Vagina (tissue), 2 donors: ENCODE results near the gene MRPL33. TPM values are rescaled to one million over a fixed set of nuclear protein-coding genes. Genes with fewer than 3 reads are reported as not detected.

Experiments
- DNase-seq, 2 donors: peaks; one replicate each; pipeline ENCODE4 v3.0.0-alpha.2; 2017; ENCODE audit errors: extremely low spot score in 2 of 2
- H3K27ac ChIP-seq: fragments of 200-600 bp; sonication (generic); one replicate; pipeline ENCODE4 v1.5.1; 2019
- H3K27me3 ChIP-seq: fragments of 200-600 bp; sonication (generic); one replicate; pipeline ENCODE4 v1.5.1; 2019
- H3K36me3 ChIP-seq, 2 donors: fragments of 200-600 bp; sonication (generic); one replicate each; pipeline ENCODE4 v1.5.1; 2017 to 2019
- H3K4me1 ChIP-seq: fragments of 200-600 bp; sonication (generic); one replicate; pipeline ENCODE4 v1.5.1; 2019
- H3K4me3 ChIP-seq, 2 donors: fragments of 200-600 bp; sonication (generic); 1 replicate in 1 of 2; 2 replicates in 1 of 2; pipeline ENCODE4 v1.5.1; 2016 to 2019
- H3K9me3 ChIP-seq: fragments of 200-600 bp; sonication (generic); one replicate; pipeline ENCODE4 v1.5.1; 2019
- POLR2A ChIP-seq, 2 donors: fragments of 450-650 bp; IDR thresholded peaks; one replicate each; pipeline ENCODE4 v1.6.1; 2017; ENCODE audit warnings: antibody characterized with exemption in 2 of 2, mild to moderate bottlenecking in 2 of 2, moderate library complexity in 2 of 2
- POLR2AphosphoS5 ChIP-seq, 2 donors: sonication (generic); formaldehyde crosslinking; IDR thresholded peaks; one replicate each; pipeline ENCODE4 v1.9.0; 2017; ENCODE audit warnings: antibody characterized with exemption in 2 of 2, mild to moderate bottlenecking in 2 of 2, low read depth in 1 of 2; ENCODE audit not compliant: insufficient read depth in 1 of 2
- intact Hi-C: fragments of 100-400 bp; cut with DNase I; formaldehyde crosslinking; loops from one replicate; pipeline ENCODE4 v1.15.1; 2023
- total RNA-seq: library from RNA; depleted of rRNA; stranded (reverse); fragments of >200 nt; gene quantifications from one replicate; pipeline ENCODE4 v1.2.3, GENCODE V29; 2016
- TF ChIP-seq, protein P1 (sequence below), 3 experiments: fragments of 450-650 bp in 2 of 3; fragments of 200-600 bp in 1 of 3; sonication (generic) in 1 of 3; IDR thresholded peaks; one replicate each; pipeline ENCODE4 v1.5.1; 2017 to 2019; ENCODE audit warnings: antibody characterized with exemption in 3 of 3, mild to moderate bottlenecking in 2 of 3, moderate library complexity in 2 of 3

The MRPL33 gene
- total RNA-seq, 1 donor from 2014 or later = 87.7 TPM

GRCh38 chr2:27811768-27812167, 40.2 kb downstream of the MRPL33 start:
- TF ChIP-seq POLR2A (IDR thresholded peaks at IDR 0.05) (no peak), POLR2AphosphoS5 (IDR thresholded peaks at IDR 0.05; ENCODE audit: insufficient read depth in 1 of 2, low read depth in 1 of 2) (no peak)
- TF ChIP-seq, protein P1, sequence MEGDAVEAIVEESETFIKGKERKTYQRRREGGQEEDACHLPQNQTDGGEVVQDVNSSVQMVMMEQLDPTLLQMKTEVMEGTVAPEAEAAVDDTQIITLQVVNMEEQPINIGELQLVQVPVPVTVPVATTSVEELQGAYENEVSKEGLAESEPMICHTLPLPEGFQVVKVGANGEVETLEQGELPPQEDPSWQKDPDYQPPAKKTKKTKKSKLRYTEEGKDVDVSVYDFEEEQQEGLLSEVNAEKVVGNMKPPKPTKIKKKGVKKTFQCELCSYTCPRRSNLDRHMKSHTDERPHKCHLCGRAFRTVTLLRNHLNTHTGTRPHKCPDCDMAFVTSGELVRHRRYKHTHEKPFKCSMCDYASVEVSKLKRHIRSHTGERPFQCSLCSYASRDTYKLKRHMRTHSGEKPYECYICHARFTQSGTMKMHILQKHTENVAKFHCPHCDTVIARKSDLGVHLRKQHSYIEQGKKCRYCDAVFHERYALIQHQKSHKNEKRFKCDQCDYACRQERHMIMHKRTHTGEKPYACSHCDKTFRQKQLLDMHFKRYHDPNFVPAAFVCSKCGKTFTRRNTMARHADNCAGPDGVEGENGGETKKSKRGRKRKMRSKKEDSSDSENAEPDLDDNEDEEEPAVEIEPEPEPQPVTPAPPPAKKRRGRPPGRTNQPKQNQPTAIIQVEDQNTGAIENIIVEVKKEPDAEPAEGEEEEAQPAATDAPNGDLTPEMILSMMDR (IDR thresholded peaks at IDR 0.05) = no peak
- Histone ChIP-seq H3K4me3 (no peak overlapping the region), H3K27ac (no peak overlapping the region), H3K36me3 (no peaks in the 10 kb centered on the region), H3K27me3 (no peaks in the 10 kb centered on the region), H3K4me1 (no peaks in the 10 kb centered on the region), H3K9me3 (no peaks in the 10 kb centered on the region)
- DNase-seq = no peak
- intact Hi-C loops = no loop called here

GRCh38 chr2:27814758-27815157, 43.2 kb downstream of the MRPL33 start:
- Histone ChIP-seq H3K36me3 (no peaks in the 10 kb centered on the region), H3K9me3 (no peaks in the 10 kb centered on the region), H3K4me3 (no peak overlapping the region), H3K4me1 (no peaks in the 10 kb centered on the region), H3K27ac (no peak overlapping the region), H3K27me3 (no peaks in the 10 kb centered on the region)
- no peak for DNase-seq
- TF ChIP-seq, protein P1 (IDR thresholded peaks at IDR 0.05) = no peak
- TF ChIP-seq POLR2AphosphoS5 (IDR thresholded peaks at IDR 0.05; ENCODE audit: insufficient read depth in 1 of 2, low read depth in 1 of 2) = no peak
- no peak for TF ChIP-seq POLR2A (IDR thresholded peaks at IDR 0.05)
- intact Hi-C loops = no loop called here

DNA sequence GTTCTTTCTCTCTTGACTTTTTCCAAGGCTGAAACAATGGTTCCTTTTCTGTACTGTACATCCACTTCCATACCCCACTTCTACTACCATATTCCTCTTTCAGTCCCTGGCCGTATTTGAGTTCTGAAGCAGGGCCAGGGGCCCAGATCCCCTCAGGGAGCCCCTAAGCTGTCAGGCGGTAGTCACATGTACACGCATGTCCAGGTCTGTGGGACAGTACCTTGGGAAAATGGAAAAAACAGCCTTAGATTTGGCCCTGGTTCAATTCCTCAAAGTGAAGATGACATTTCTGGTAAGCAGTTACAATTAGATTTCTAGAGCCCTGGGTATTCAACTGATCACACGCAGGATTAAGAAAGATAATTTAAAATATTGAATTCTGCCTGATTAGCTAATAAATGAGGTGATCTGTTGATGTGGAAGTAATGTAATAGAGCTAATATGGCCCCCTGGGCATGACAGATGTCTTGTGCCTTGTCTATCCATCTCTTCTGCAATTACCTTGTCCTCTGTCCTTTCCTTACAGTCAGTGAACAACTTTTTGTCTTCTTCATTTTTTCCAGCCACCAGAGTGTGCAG, 44.4 kb downstream of the MRPL33 start:
- Histone ChIP-seq H3K4me1 (no peaks in the 10 kb centered on the region), H3K36me3 (no peaks in the 10 kb centered on the region), H3K4me3 (no peak overlapping the region), H3K27ac (no peak overlapping the region), H3K9me3 (no peaks in the 10 kb centered on the region), H3K27me3 (no peaks in the 10 kb centered on the region)
- TF ChIP-seq POLR2A (IDR thresholded peaks at IDR 0.05) (no peak), POLR2AphosphoS5 (IDR thresholded peaks at IDR 0.05; ENCODE audit: insufficient read depth in 1 of 2, low read depth in 1 of 2) (no peak)
- TF ChIP-seq, protein P1 (IDR thresholded peaks at IDR 0.05) = no peak
- DNase-seq = no peak
- intact Hi-C loops = no loop called here

DNA sequence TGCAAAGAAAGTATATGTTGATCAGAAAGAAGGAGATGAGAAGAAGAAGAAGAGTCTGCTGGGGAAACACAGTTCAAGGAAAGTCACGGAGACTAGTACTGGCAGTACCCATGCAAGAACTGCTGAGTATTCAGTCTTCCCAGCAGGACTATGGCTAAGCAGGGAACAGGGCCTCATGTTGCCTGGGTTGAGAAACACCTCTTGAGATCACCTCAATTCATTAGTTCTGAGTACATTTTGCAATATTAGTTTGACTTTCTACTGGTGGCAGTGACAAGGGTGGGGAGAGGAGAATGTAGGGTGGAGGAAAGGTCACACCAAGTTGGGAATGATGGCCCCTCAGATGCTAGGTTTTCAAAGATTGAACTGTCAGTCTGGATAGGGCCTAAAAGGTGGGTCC, 50.5 kb downstream of the MRPL33 start:
- intact Hi-C loops = no loop called here
- Histone ChIP-seq H3K4me3 (no peak overlapping the region), H3K27me3 (no peaks in the 10 kb centered on the region), H3K9me3 (no peaks in the 10 kb centered on the region), H3K4me1 (no peaks in the 10 kb centered on the region), H3K36me3 (no peaks in the 10 kb centered on the region), H3K27ac (no peak overlapping the region)
- no peak for TF ChIP-seq POLR2AphosphoS5 (IDR thresholded peaks at IDR 0.05; ENCODE audit: insufficient read depth in 1 of 2, low read depth in 1 of 2)
- TF ChIP-seq POLR2A (IDR thresholded peaks at IDR 0.05) = no peak
- TF ChIP-seq, protein P1 (IDR thresholded peaks at IDR 0.05) = no peak
- no peak for DNase-seq

DNA sequence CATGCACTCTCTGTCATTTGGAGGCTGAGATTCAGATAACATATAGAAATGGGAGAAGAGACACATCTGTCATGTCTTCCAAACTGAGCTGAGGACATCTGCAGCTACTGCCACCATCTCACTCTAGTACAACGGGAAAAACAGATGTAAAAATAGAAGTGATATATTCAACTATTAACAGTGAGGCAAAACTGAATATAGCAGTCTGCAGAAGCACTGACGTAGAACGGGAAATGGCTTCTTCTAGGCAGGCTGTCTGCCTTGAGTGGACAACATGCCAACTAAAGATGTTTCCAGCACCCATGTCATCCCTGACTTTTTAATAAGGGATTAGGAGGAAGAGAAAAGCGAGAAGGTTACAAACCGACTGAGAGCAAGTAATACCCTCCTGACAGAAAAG, 51.6 kb downstream of the MRPL33 start:
- Histone ChIP-seq H3K4me1 (no peaks in the 10 kb centered on the region), H3K9me3 (no peaks in the 10 kb centered on the region), H3K36me3 (no peaks in the 10 kb centered on the region), H3K27me3 (no peaks in the 10 kb centered on the region), H3K27ac (no peak overlapping the region), H3K4me3 (no peak overlapping the region)
- DNase-seq = no peak
- intact Hi-C loops = no loop called here
- no peak for TF ChIP-seq POLR2A (IDR thresholded peaks at IDR 0.05)
- TF ChIP-seq POLR2AphosphoS5 (IDR thresholded peaks at IDR 0.05; ENCODE audit: insufficient read depth in 1 of 2, low read depth in 1 of 2) = no peak
- TF ChIP-seq, protein P1 (IDR thresholded peaks at IDR 0.05) = no peak
